Coronary artery (tissue), 2 donors: ENCODE results near the gene LRRC18.

Experiments
- DNase-seq: peaks from one replicate; pipeline ENCODE4 v3.0.0-alpha.2; 2017; ENCODE audit warnings: low spot score
- H3K27ac ChIP-seq, 2 donors: fragments of 200-600 bp; sonication (generic); one replicate each; pipeline ENCODE4 v1.5.1; 2016 to 2019
- H3K4me3 ChIP-seq: fragments of 200-600 bp; sonication (generic); 2 replicates; pipeline ENCODE4 v1.5.1; 2016; ENCODE audit warnings: mild to moderate bottlenecking, moderate library complexity
- TF ChIP-seq, protein P1 (sequence below): fragments of 200-600 bp; sonication (generic); IDR thresholded peaks from one replicate; pipeline ENCODE4 v1.5.1; 2019; ENCODE audit warnings: antibody characterized with exemption

Gene LRRC18

DNA sequence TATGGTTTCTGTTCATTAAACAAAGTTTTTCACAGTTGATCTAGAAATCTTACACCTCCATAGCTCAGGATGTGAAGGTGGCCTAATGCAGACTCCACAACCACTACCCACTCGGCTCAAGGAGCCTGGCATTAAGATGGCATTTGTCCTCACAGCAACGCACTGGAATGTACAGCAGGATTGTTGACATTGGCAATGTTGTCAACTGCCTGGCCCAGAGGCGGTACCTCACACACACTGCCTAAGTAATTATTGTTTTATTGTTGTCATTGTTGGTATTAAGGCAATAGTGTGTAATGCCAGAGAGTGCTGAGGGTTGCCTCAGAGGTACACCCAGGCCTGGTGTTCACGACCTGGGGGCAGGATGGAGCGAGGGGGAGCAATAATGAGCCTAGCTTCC, 38.3 kb downstream of the LRRC18 start:
- no peak for DNase-seq
- no peak overlapping the region for H3K27ac ChIP-seq
- H3K4me3 ChIP-seq: no peak overlapping the region
- TF ChIP-seq, protein P1, sequence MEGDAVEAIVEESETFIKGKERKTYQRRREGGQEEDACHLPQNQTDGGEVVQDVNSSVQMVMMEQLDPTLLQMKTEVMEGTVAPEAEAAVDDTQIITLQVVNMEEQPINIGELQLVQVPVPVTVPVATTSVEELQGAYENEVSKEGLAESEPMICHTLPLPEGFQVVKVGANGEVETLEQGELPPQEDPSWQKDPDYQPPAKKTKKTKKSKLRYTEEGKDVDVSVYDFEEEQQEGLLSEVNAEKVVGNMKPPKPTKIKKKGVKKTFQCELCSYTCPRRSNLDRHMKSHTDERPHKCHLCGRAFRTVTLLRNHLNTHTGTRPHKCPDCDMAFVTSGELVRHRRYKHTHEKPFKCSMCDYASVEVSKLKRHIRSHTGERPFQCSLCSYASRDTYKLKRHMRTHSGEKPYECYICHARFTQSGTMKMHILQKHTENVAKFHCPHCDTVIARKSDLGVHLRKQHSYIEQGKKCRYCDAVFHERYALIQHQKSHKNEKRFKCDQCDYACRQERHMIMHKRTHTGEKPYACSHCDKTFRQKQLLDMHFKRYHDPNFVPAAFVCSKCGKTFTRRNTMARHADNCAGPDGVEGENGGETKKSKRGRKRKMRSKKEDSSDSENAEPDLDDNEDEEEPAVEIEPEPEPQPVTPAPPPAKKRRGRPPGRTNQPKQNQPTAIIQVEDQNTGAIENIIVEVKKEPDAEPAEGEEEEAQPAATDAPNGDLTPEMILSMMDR: no peak

DNA sequence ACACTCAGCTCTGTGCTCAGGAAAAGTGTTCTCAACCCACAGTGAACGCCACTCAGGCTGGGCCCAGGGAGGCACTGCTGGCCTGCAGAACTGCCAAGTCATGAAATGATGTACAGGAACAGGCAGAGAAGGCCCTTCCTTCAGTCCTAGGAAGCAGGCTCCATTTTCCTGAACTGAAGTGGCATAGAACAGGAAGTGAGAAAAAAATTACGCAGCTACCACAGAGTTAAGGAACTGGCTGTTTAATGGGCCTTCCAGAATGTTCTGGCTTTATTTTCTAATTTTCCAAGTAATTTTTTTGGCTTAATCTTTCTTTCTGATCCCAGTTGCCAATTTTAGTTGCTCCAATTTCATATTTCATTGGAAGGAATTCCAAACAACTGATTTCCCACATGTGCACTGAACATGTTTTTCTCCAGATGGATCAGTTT, 39.3 kb downstream of the LRRC18 start:
- Histone ChIP-seq H3K4me3 (no peak overlapping the region), H3K27ac (no peak overlapping the region)
- no peak for DNase-seq
- TF ChIP-seq, protein P1: no peak

DNA sequence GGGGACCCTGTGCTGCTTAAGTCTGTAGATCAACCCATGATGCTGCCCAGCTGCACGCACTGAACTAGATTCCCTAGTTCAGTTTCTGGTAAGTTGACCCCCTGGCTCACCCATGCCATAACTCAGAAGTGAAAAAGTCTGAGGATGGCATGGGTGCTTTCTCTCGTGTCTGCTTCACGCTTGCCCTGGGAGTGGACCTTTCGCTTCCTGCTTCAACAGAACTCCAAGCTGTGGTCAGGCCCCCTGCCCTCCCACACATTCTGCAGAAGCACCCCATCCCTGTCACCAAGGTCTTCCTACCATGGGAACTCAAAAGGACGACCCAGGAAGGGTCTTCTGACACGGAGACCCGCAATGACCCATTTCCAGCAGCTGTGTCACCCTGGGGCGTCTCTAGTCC, 39.9 kb downstream of the LRRC18 start:
- Histone ChIP-seq H3K4me3 (no peak overlapping the region), H3K27ac (no peak overlapping the region)
- TF ChIP-seq, protein P1: no peak
- DNase-seq: no peak

DNA sequence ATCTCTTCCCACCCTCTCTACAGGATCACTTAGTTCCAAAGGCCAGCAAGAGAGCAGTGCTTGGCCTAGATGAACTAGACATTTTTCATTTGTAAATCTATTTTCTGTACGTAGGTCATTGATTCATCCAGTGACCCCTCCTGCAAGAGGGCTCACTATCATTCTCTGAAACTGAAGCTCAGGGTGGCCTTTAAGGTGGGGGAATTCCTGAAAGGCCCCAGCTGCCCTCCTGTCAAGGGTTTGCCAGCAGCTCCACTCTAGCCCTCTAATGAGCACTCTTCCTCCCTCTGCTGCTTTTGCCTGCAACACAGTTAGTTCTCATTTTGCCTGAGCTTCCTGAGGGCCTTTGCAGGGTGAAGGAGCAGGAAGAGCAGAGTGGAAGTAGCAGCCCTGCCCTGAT, 41.2 kb downstream of the LRRC18 start:
- DNase-seq: no peak
- Histone ChIP-seq H3K4me3 (no peak overlapping the region), H3K27ac (no peak overlapping the region)
- TF ChIP-seq, protein P1: no peak

DNA sequence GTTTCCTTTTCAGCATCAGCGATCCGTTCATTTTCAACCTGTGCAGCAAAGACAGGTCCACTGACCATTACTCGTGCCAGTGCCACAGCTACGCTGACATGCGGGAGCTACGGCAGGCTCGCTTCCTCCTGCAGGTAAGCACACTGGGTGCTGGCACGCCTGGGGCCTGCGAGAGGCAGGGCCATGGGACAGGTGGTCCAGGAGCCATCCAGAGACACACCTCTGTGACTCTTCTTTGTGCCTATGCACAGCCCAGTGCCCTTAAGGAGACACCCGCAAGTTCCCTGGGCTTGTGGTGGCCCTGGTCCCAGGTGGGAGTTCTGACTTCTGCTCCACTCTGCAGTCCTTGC, 42.2 kb downstream of the LRRC18 start:
- Histone ChIP-seq H3K27ac (no peak overlapping the region), H3K4me3 (no peak overlapping the region)
- TF ChIP-seq, protein P1: no peak
- no peak for DNase-seq

DNA sequence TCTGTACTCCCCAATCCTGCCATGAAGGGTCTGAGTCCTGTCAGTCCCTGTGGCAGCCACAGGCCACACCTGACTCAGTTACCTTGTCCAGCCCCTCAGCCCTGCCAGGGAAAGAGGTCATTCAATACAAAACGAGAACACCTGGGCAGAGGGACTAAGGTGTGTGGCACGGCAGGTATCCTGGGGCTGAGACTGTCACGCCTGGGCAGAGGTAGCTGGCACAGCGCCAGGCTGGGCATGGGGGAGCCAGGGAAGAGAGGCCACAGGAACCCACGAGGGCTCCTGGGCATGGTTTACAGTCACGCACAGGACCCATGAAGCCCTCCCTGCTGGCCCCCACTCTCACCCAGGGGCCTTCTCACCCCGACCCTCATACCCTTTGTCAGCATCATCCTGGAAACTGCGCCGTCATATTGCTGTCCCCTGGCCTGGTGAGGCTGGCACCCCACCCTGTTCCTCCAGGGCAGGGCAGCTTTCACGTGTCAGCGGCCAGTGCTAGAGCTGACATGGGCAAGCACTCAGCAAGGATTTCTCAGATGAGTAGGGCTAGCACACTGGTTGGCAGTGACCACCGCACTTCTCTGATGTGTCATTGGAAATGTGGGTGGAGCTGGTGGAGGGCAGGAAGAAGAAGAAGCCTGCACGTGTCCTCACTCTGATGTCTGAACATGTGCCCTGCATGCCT, 42.7 kb downstream of the LRRC18 start:
- TF ChIP-seq, protein P1: no peak
- no peak for DNase-seq
- H3K4me3 ChIP-seq: no peak overlapping the region
- no peak overlapping the region for H3K27ac ChIP-seq

DNA sequence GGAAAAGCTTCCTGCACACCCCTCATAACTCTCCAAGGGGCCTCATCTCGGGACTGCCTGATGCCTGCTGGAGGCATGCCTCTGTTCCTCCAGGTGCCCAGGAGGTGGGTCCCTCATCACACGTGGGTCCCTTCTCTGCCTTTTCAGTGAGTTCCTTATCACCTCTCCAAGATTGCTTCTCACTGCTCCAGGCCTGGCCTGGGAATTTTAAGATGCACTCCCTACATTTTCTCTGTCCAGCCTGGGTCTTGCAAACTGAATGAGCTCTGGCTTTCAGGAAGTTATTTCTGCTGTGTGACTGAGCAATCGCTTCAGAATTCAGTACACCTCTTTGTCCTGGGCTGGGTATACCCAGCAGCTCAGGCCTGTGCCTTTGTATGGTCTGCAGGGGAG, 43.8 kb downstream of the LRRC18 start:
- H3K27ac ChIP-seq: no peak overlapping the region
- no peak for DNase-seq

More for the DNA sequence above, 43.8 kb downstream of the LRRC18 start:
- TF ChIP-seq, protein P1: no peak
- H3K4me3 ChIP-seq: no peak overlapping the region
